B cell (primary cell): ENCODE data around the gene RNF40. TPM values are rescaled to one million over a fixed set of nuclear protein-coding genes. Genes with fewer than 3 reads are reported as not detected.

Source experiments
- ATAC-seq: fragments of 200-7000 bp; cut with Tn5 transposase; one replicate; pipeline ENCODE4 v1.10.0; 2021; ENCODE audit warnings: low read depth, mild to moderate bottlenecking, moderate number of reproducible peaks, moderate library complexity
- CTCF ChIA-PET: fragments of 350-600 bp; sonication (Branson Sonifier 250); formaldehyde crosslinking; loops from one replicate; lab custom pipeline; 2021; ENCODE audit warnings: antibody characterized with exemption, inconsistent platforms; lab: Charles Lee
- POLR2A ChIA-PET: fragments of 350-600 bp; sonication (Branson Sonifier 250); formaldehyde crosslinking; loops from one replicate; lab custom pipeline; 2021; ENCODE audit warnings: antibody characterized with exemption; lab: Charles Lee
- DNase-seq: peaks from one replicate; pipeline ENCODE4 v3.0.0; 2013
- H2AFZ ChIP-seq: 2 replicates; pipeline ENCODE4 v1.6.1; 2012; ENCODE audit warnings: mild to moderate bottlenecking, low read depth, low read length; ENCODE audit not compliant: insufficient read depth, poor library complexity, severe bottlenecking
- H3K27ac ChIP-seq, 2 donors: 1 replicate in 1 of 2; 2 replicates in 1 of 2; pipeline ENCODE4 v1.5.1; 2012 to 2013; ENCODE audit warnings: low read length in 2 of 2, mild to moderate bottlenecking in 2 of 2, moderate library complexity in 1 of 2
- H3K27me3 ChIP-seq, 4 experiments: fragments of 200-600 bp in 1 of 4; sonication (generic) in 1 of 4; replicated peaks in 1 of 4; 1 replicate in 2 of 4; 2 replicates in 2 of 4; pipeline versions ENCODE4 v1.6.1 to v1.7.0; 2013 to 2016; ENCODE audit warnings: low read length in 3 of 4, mild to moderate bottlenecking in 2 of 4, mixed read lengths in 1 of 4, moderate library complexity in 1 of 4; ENCODE audit not compliant: insufficient read depth in 4 of 4, control insufficient read depth in 3 of 4; ENCODE audit errors: control extremely low read depth in 1 of 4
- H3K36me3 ChIP-seq, 2 experiments: replicated peaks in 1 of 2; 1 replicate in 1 of 2; 2 replicates in 1 of 2; pipeline versions ENCODE4 v1.6.1 to v1.7.1; 2013; ENCODE audit warnings: low read length in 1 of 2; ENCODE audit not compliant: insufficient read depth in 2 of 2, control insufficient read depth in 1 of 2; ENCODE audit errors: control extremely low read depth in 1 of 2, extremely low read depth in 1 of 2
- H3K4me1 ChIP-seq, 2 donors: fragments of 200-600 bp in 1 of 2; sonication (generic) in 1 of 2; 1 replicate in 1 of 2; 2 replicates in 1 of 2; pipeline versions ENCODE4 v1.5.1 to v1.6.1; 2013 to 2017; ENCODE audit warnings: low read length in 2 of 2; ENCODE audit not compliant: control insufficient read depth in 2 of 2, insufficient read depth in 2 of 2
- H3K4me2 ChIP-seq: replicated peaks from 2 replicates; pipeline ENCODE3; 2012; ENCODE audit warnings: mild to moderate bottlenecking, low read depth, low read length; ENCODE audit not compliant: poor library complexity, severe bottlenecking
- H3K4me3 ChIP-seq, 5 experiments: fragments of 200-600 bp in 1 of 5; sonication (generic) in 1 of 5; 1 replicate in 3 of 5; 2 replicates in 2 of 5; pipeline versions ENCODE4 v1.5.1 to v1.7.0; 2011 to 2016; ENCODE audit warnings: low read length in 4 of 5, mild to moderate bottlenecking in 4 of 5, low read depth in 2 of 5, control low read depth in 1 of 5, moderate library complexity in 1 of 5; ENCODE audit not compliant: insufficient read depth in 1 of 5; ENCODE audit errors: control extremely low read depth in 1 of 5, extremely low read depth in 1 of 5
- H3K79me2 ChIP-seq: fragments of 200-600 bp; sonication (generic); one replicate; pipeline ENCODE4 v1.6.0; 2016; ENCODE audit warnings: low read length; ENCODE audit not compliant: control insufficient read depth, insufficient read depth
- H3K9ac ChIP-seq: fragments of 200-600 bp; sonication (generic); 2 replicates; pipeline ENCODE4 v1.6.1; 2017; ENCODE audit warnings: mild to moderate bottlenecking, low read length, moderate library complexity
- H3K9me3 ChIP-seq, 3 donors: one replicate each; pipeline versions ENCODE4 v1.6.1 to v1.7.1; 2013; ENCODE audit warnings: low read length in 2 of 3; ENCODE audit not compliant: control insufficient read depth in 2 of 3, insufficient read depth in 1 of 3; ENCODE audit errors: control extremely low read depth in 1 of 3
- H4K20me1 ChIP-seq: 2 replicates; pipeline ENCODE4 v1.6.0; 2012; ENCODE audit warnings: mild to moderate bottlenecking, low read length; ENCODE audit not compliant: insufficient read depth, control insufficient read depth, poor library complexity, severe bottlenecking
- H3K27ac Mint-ChIP-seq: one replicate; pipeline ENCODE4 v1.8.0; 2021; ENCODE audit warnings: mixed read lengths
- H3K27me3 Mint-ChIP-seq: one replicate; pipeline ENCODE4 v1.8.0; 2021; ENCODE audit warnings: mixed read lengths
- H3K4me1 Mint-ChIP-seq: one replicate; pipeline ENCODE4 v1.8.0; 2021; ENCODE audit warnings: mixed read lengths
- H3K4me3 Mint-ChIP-seq: one replicate; pipeline ENCODE4 v1.8.0; 2021; ENCODE audit warnings: mixed read lengths
- H3K9me3 Mint-ChIP-seq: one replicate; pipeline ENCODE4 v1.8.0; 2022; ENCODE audit warnings: mixed read lengths; ENCODE audit not compliant: insufficient read depth
- EZH2 ChIP-seq: IDR thresholded peaks from 2 replicates; pipeline ENCODE4 v1.6.1; 2012; ENCODE audit warnings: borderline replicate concordance, low read depth, mild to moderate bottlenecking, moderate library complexity, low read length; ENCODE audit not compliant: insufficient read depth, poor library complexity, severe bottlenecking
- WGBS: methylation state at CpG from one replicate; pipeline ENCODE4 v1.1.5; 2013; ENCODE audit warnings: missing lambda C conversion rate; ENCODE audit not compliant: insufficient coverage; 5-methylcytosine and 5-hydroxymethylcytosine counted together
- intact Hi-C: fragments of 100-400 bp; cut with micrococcal nuclease; formaldehyde crosslinking; loops from one replicate; pipeline ENCODE4 v1.10.0; 2022
- polyA plus RNA-seq: library from polyadenylated mRNA; depleted of rRNA; stranded (reverse); fragments of >200 nt; gene quantifications from 2 replicates; pipeline ENCODE4 v1.2.3, GENCODE V29; 2012
- total RNA-seq, 2 donors: library from RNA; stranded (reverse); fragments of 120-200 nt in 1 of 2; gene quantifications; 1 replicate in 1 of 2; 2 replicates in 1 of 2; pipeline versions ENCODE4 v1.2.3 to v1.2.4, GENCODE V29; 2013 to 2022
- TF ChIP-seq, protein P1 (sequence below): fragments of 200-600 bp; IDR thresholded peaks from one replicate; pipeline ENCODE4 v1.8.0; 2022; ENCODE audit warnings: antibody characterized with exemption, mild to moderate bottlenecking

RNF40 gene
- total and polyA plus RNA-seq, 2 donors (not counting 1 experiment from before 2014, with no cell fraction given) = 41.8 to 121 TPM

DNA sequence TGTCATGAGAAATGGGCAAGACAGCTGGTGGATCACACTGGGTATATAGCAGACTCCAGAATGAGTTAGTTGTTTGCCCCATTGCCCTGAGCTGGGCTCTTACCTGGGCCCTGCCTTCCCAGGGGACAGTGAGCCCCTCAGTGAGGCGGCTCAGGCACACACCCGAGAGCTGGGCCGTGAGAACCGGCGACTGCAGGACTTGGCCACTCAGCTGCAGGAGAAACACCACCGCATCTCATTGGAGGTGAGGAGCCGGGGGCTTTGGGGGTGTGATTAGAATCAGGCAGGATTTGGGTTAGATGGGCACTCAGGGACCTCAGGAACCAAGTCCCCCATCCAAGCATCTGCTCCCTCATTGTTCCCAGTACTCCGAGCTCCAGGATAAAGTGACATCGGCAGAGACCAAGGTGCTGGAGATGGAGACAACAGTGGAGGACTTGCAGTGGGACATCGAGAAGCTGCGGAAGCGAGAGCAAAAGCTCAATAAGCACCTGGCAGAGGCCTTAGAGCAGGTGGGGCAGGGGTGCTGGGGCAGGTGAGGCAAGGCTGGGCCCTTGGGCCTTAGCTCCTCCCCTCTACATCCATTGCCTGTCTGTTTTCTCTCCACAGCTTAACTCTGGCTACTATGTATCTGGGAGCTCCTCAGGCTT is 2.8 kb downstream of the RNF40 start:
- Histone ChIP-seq H3K27ac (no peak overlapping the region), H3K9me3 (no peaks in the 10 kb centered on the region), H3K4me2 (no peak overlapping the region), H3K36me3 (peaks cover 0 to 67% of the 10 kb centered on the region in 2 experiments), H3K9ac (no peak overlapping the region), H3K27me3 (no peaks in the 10 kb centered on the region), H3K4me1 (peaks cover 16 to 46% of the 10 kb centered on the region in 2 donors), H3K4me3 (no peak overlapping the region), H4K20me1 (peaks cover 65% of the 10 kb centered on the region), H3K79me2 (peaks cover 33% of the 10 kb centered on the region), H2AFZ (no peak overlapping the region)
- POLR2A ChIA-PET = no interaction called here
- H3K9me3 Mint-ChIP-seq = no peaks in the 10 kb centered on the region
- no peak overlapping the region for H3K4me3 Mint-ChIP-seq
- H3K27ac Mint-ChIP-seq = no peak overlapping the region
- ATAC-seq (no peak), DNase-seq (no peak)
- 100% methylated on average over 7 of the region's 12 CpGs for WGBS
- CTCF ChIA-PET = interaction anchor here (1.1 to 1.4 kb wide), 2 partner anchors 80 to 137 kb away, joined by 3 read pairs; no protein-coding TSS in a partner anchor
- peaks cover 49% of the 10 kb centered on the region for H3K4me1 Mint-ChIP-seq
- intact Hi-C loops = loop anchor here (5.0 kb wide), 4 partner anchors 112 to 267 kb away; partner anchors contain the start of genes ORAI3 and STX4
- H3K27me3 Mint-ChIP-seq = no peaks in the 10 kb centered on the region
- TF ChIP-seq, protein P1, sequence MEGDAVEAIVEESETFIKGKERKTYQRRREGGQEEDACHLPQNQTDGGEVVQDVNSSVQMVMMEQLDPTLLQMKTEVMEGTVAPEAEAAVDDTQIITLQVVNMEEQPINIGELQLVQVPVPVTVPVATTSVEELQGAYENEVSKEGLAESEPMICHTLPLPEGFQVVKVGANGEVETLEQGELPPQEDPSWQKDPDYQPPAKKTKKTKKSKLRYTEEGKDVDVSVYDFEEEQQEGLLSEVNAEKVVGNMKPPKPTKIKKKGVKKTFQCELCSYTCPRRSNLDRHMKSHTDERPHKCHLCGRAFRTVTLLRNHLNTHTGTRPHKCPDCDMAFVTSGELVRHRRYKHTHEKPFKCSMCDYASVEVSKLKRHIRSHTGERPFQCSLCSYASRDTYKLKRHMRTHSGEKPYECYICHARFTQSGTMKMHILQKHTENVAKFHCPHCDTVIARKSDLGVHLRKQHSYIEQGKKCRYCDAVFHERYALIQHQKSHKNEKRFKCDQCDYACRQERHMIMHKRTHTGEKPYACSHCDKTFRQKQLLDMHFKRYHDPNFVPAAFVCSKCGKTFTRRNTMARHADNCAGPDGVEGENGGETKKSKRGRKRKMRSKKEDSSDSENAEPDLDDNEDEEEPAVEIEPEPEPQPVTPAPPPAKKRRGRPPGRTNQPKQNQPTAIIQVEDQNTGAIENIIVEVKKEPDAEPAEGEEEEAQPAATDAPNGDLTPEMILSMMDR = no peak
- no peak for TF ChIP-seq EZH2

DNA sequence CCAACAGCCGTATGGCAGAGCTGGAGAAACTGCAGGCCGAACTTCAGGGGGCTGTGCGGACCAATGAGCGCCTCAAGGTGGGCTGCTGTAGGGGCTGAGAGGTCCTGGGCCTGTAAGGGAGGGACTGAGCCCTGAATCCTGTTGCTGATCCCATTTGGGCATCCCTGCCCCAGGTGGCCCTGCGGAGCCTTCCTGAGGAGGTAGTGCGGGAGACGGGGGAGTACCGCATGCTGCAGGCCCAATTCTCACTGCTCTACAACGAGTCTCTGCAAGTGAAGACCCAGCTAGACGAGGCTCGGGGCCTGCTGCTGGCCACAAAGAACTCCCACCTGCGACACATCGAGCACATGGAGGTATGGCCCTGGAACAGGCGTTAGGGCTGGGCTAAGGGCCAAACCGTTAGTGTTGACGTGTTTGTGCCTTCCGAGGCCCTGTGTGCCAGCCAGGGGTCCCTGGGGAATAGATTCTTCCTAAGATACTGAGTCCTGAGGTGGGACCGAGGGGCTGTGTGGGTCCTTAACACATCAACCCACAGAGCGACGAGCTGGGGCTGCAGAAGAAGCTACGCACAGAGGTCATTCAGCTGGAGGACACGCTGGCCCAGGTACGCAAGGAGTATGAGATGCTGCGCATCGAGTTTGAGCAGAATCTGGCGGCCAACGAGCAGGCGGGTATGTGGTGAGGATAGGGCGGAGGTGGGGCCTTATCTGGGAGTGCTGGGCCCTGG is 4.2 kb downstream of the RNF40 start:
- Histone ChIP-seq H3K4me3 (no peak overlapping the region), H2AFZ (no peak overlapping the region), H3K27ac (no peak overlapping the region), H3K36me3 (peaks cover 0 to 72% of the 10 kb centered on the region in 2 experiments), H3K9ac (no peak overlapping the region), H3K4me1 (peaks cover 12 to 34% of the 10 kb centered on the region in 2 donors), H3K79me2 (peaks cover 30% of the 10 kb centered on the region), H3K9me3 (no peaks in the 10 kb centered on the region), H3K27me3 (no peaks in the 10 kb centered on the region), H4K20me1 (peaks cover 65% of the 10 kb centered on the region), H3K4me2 (no peak overlapping the region)
- TF ChIP-seq EZH2 = no peak
- TF ChIP-seq, protein P1 = no peak
- DNase-seq (no peak), ATAC-seq (no peak)
- no peaks in the 10 kb centered on the region for H3K9me3 Mint-ChIP-seq
- CTCF ChIA-PET = interaction anchor here (1.1 kb wide), 1 partner anchor 78 kb away, joined by 3 read pairs; no protein-coding TSS in a partner anchor
- POLR2A ChIA-PET = no interaction called here
- peaks cover 40% of the 10 kb centered on the region for H3K4me1 Mint-ChIP-seq
- no peaks in the 10 kb centered on the region for H3K27me3 Mint-ChIP-seq
- 96% methylated on average over 29 of the region's 29 CpGs for WGBS
- no peak overlapping the region for H3K4me3 Mint-ChIP-seq
- peak overlapping the region; percentile 10 for H3K27ac Mint-ChIP-seq
- intact Hi-C loops = no loop called here
